Transverse colon (tissue), 4 donors: Measurements from ENCODE around the gene TMEM239. TPM values are rescaled to one million over a fixed set of nuclear protein-coding genes. Genes with fewer than 3 reads are reported as not detected.
"Not testable (repeated sequence)": the region's sequence is repeated elsewhere in the genome, so short reads cannot be mapped to it uniquely, and the experiment has no call there.

Experiments used
- DNase-seq: peaks from one replicate; pipeline ENCODE4 v3.0.0-alpha.2; 2019
- H3K27ac ChIP-seq, 4 donors: fragments of 200-600 bp; sonication (generic); 2 replicates each; pipeline ENCODE4 v1.5.1; 2016 to 2018; ENCODE audit warnings: inconsistent platforms in 4 of 4
- H3K27me3 ChIP-seq: fragments of 200-600 bp; sonication (generic); 2 replicates; pipeline ENCODE4 v1.5.1; 2017; ENCODE audit warnings: inconsistent platforms
- H3K36me3 ChIP-seq, 4 donors: fragments of 200-600 bp; sonication (generic); 2 replicates each; pipeline ENCODE4 v1.5.1; 2017 to 2019; ENCODE audit warnings: inconsistent platforms in 4 of 4
- H3K4me1 ChIP-seq, 4 donors: fragments of 200-600 bp; sonication (generic); 2 replicates each; pipeline ENCODE4 v1.5.1; 2017 to 2020; ENCODE audit warnings: inconsistent platforms in 4 of 4
- H3K4me3 ChIP-seq, 4 donors: fragments of 200-600 bp; sonication (generic); 1 replicate in 1 of 4; 2 replicates in 3 of 4; pipeline versions ENCODE4 v1.5.1 to v1.6.1; 2017 to 2019; ENCODE audit warnings: inconsistent platforms in 4 of 4
- H3K9me3 ChIP-seq, 2 donors: fragments of 200-600 bp; sonication (generic); 2 replicates each; pipeline ENCODE4 v1.5.1; 2017 to 2019; ENCODE audit warnings: inconsistent platforms in 2 of 2
- CTCF ChIP-seq, 5 experiments: fragments of 200-600 bp in 3 of 5; fragments of 450-650 bp in 2 of 5; sonication (generic) in 3 of 5; IDR thresholded peaks; 1 replicate in 2 of 5; 2 replicates in 3 of 5; pipeline ENCODE4 v1.5.1; 2016 to 2017; ENCODE audit warnings: antibody characterized with exemption in 5 of 5, inconsistent platforms in 3 of 5, mild to moderate bottlenecking in 2 of 5, moderate library complexity in 1 of 5
- EP300 ChIP-seq: sonication (generic); formaldehyde crosslinking; IDR thresholded peaks from one replicate; pipeline ENCODE4 v1.6.1; 2017; ENCODE audit warnings: antibody characterized with exemption, low read depth
- POLR2A ChIP-seq: fragments of 450-650 bp; IDR thresholded peaks from one replicate; pipeline ENCODE4 v1.6.1; 2016; ENCODE audit warnings: antibody characterized with exemption, mild to moderate bottlenecking, moderate library complexity
- POLR2AphosphoS5 ChIP-seq, 3 donors: sonication (generic); formaldehyde crosslinking; IDR thresholded peaks; one replicate each; pipeline ENCODE4 v1.6.1; 2016; ENCODE audit warnings: antibody characterized with exemption in 3 of 3
- WGBS, 2 donors: methylation state at CpG; one replicate each; pipeline ENCODE4 v1.1.5; 2018; ENCODE audit warnings: low coverage in 1 of 2; 5-methylcytosine and 5-hydroxymethylcytosine counted together
- in situ Hi-C, 4 donors: fragments of 200-750 bp; cut with MboI; loops; one replicate each; pipeline versions ENCODE4 v1.15.0 to v1.15.1; 2017; ENCODE audit warnings: low sequenced_read_pairs in 3 of 4, low pct_ligation_motif_present in 1 of 4, low pct_unique_long_range_greater_than_20kb in 1 of 4
- intact Hi-C: fragments of 100-400 bp; cut with DNase I; formaldehyde crosslinking; loops from one replicate; pipeline ENCODE4 v1.15.1; 2023; ENCODE audit warnings: low total_unique reads
- total RNA-seq, 4 donors: library from RNA; depleted of rRNA; stranded (reverse); fragments of >200 nt; gene quantifications; one replicate each; pipeline ENCODE4 v1.1.0, GENCODE V29; 2016

TMEM239 gene
- total RNA-seq, 4 donors from 2014 or later: not detected

- in situ Hi-C loops: no loop called here
- WGBS, 2 donors: 47 to 62% methylated on average over 2 to 22 of the region's 22 CpGs
- Histone ChIP-seq H3K27me3 (peaks cover 71% of the 10 kb centered on the region), H3K4me3 (no peak overlapping the region), H3K36me3 (no peaks in the 10 kb centered on the region), H3K9me3 (no peaks in the 10 kb centered on the region), H3K4me1 (peaks cover 0 to 12% (median 5%) of the 10 kb centered on the region in 4 donors), H3K27ac (no peak overlapping the region)
- intact Hi-C loops: no loop called here
- DNase-seq: no peak
- TF ChIP-seq POLR2A (no peak), CTCF (IDR thresholded peaks at IDR 0.05) (no peak), EP300 (no peak)
These were observed 10.3 kb upstream of the TMEM239 start for GRCh38 chr20:2805689-2806350.

- H3K4me1 ChIP-seq: peaks cover 0 to 7% (median under 1%) of the 10 kb centered on the region in 4 donors
- intact Hi-C loops (no loop called here), in situ Hi-C loops (no loop called here)
- TF ChIP-seq POLR2A (no peak), CTCF (IDR thresholded peaks at IDR 0.05) (no peak), POLR2AphosphoS5 (IDR thresholded peaks at IDR 0.05) (no peak)
- 14 to 32% methylated on average over 2 to 4 of the region's 4 CpGs for WGBS, 2 donors
- DNase-seq: peak; percentile 38
- H3K9me3 ChIP-seq: no peaks in the 10 kb centered on the region
- H3K36me3 ChIP-seq: no peaks in the 10 kb centered on the region
- peaks cover 68% of the 10 kb centered on the region for H3K27me3 ChIP-seq
- H3K27ac ChIP-seq: no peak overlapping the region
- no peak overlapping the region for H3K4me3 ChIP-seq
These were observed 9.8 kb upstream of the TMEM239 start for GRCh38 chr20:2806351-2806701.

- TF ChIP-seq EP300: no peak
- TF ChIP-seq POLR2A: no peak
- no peak for TF ChIP-seq POLR2AphosphoS5 (IDR thresholded peaks at IDR 0.05)
- no peak for TF ChIP-seq CTCF (IDR thresholded peaks at IDR 0.05)
- in situ Hi-C loops: no loop called here
- H3K27ac ChIP-seq: no peak overlapping the region
- H3K27me3 ChIP-seq: peaks cover 68% of the 10 kb centered on the region
- 84% methylated on average over 4 of the region's 4 CpGs; no CpG with 5 or more reads in 1 of the 2 donors for WGBS, 2 donors
- H3K4me3 ChIP-seq: no peak overlapping the region
- intact Hi-C loops: no loop called here
- H3K9me3 ChIP-seq: peaks cover 0 to 4% of the 10 kb centered on the region in 2 donors
- H3K36me3 ChIP-seq: no peaks in the 10 kb centered on the region
- no peak for DNase-seq
- H3K4me1 ChIP-seq: peaks cover 0 to 6% (median 0%) of the 10 kb centered on the region in 4 donors
These were observed 9.1 kb upstream of the TMEM239 start for GRCh38 chr20:2807019-2807418.

GRCh38 chr20:2807929-2808328, 8.2 kb upstream of the TMEM239 start:
- H3K4me1 ChIP-seq, intact Hi-C loops, H3K27ac ChIP-seq, H3K4me3 ChIP-seq, H3K36me3 ChIP-seq, DNase-seq, in situ Hi-C loops: not testable (repeated sequence)
- Histone ChIP-seq H3K9me3 (peaks cover 0 to 11% of the 10 kb centered on the region in 2 donors), H3K27me3 (peaks cover 68% of the 10 kb centered on the region)
- 84% methylated on average over 8 of the region's 9 CpGs; no CpG with 5 or more reads in 1 of the 2 donors for WGBS, 2 donors

- WGBS, 2 donors: 81 to 86% methylated on average over 5 to 10 of the region's 10 CpGs
- Histone ChIP-seq H3K4me3 (no peak overlapping the region), H3K27me3 (peaks cover 51% of the 10 kb centered on the region), H3K4me1 (peaks cover 0 to 6% (median 0%) of the 10 kb centered on the region in 4 donors), H3K27ac (peak overlapping the region in 3 of 4 donors; percentile 58 to 73 (median 61)), H3K36me3 (no peaks in the 10 kb centered on the region), H3K9me3 (peaks cover 0 to 11% of the 10 kb centered on the region in 2 donors)
- in situ Hi-C loops (no loop called here), intact Hi-C loops (no loop called here)
- no peak for DNase-seq
- no peak for TF ChIP-seq POLR2AphosphoS5 (IDR thresholded peaks at IDR 0.05)
- TF ChIP-seq POLR2A: no peak
- no peak for TF ChIP-seq CTCF (IDR thresholded peaks at IDR 0.05)
- TF ChIP-seq EP300: no peak
These were observed 6.5 kb upstream of the TMEM239 start for GRCh38 chr20:2809690-2810089.
